ENCODE measurements around the gene IKZF5.

DNA sequence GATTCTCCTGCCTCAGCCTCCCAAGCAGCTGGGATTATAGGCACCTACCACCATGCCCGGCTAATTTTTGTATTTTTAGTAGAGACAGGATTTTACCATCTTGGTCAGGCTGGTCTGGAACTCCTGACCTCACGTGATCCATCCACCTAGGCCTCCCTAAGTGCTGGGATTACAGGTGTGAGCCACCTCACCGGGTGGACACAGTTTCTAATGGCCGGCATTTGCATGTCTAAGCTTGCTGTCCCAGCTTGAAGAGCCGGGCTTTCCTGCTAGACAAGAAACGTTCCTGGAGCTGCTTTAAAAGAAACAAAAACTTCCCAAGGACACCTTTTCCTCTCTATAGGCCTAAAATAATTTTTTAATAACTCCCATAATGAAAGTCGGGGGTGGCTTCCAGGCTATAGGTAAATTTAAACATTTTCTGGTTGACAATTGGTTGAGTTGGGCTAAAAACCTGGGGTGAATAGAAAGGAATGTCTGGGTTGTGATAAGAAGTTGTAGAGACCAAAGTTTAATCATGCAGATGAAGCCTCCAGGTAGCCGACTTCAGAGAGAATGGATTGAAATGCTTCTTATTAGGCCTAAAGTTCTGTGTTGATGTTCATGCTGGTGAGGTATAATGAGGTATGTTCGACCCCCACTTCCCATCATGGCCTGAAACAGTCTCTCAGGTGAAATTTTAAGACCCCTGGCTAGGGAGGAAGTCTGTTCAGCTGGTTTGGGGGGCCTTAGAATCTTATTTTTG, 9.0 kb upstream of the IKZF5 start:
- TF ChIP-seq EZH2 (IDR thresholded peaks at IDR 0.05; ENCODE audit: borderline replicate concordance, low read length) (no peak), CTCF (IDR thresholded peaks at IDR 0.05; ENCODE audit: low read length) (no peak)

Measured in OCI-LY1 (cell line).